GM12878 (cell line): ENCODE data around the gene CPNE9. TPM values are rescaled to one million over a fixed set of nuclear protein-coding genes. Genes with fewer than 3 reads are reported as not detected.

Source experiments
- ATAC-seq: fragments of 200-7000 bp; cut with Tn5 transposase; 3 replicates; pipeline ENCODE4 v1.9.1; 2020; ENCODE audit warnings: mild to moderate bottlenecking, moderate library complexity
- BruUV-seq: library from RNA; stranded (reverse); fragments of 400-500 nt; replicated peaks from 2 replicates; lab custom pipeline; 2021; lab: Mats Ljungman, UMichigan
- CTCF ChIA-PET: fragments of 300-600 bp; sonication (Branson Sonifier 250); formaldehyde crosslinking; extraction: SDS; loops from one replicate; lab custom pipeline; 2021; ENCODE audit warnings: inconsistent platforms; lab: Yijun Ruan, JAX
- POLR2A ChIA-PET: fragments of 350-600 bp; formaldehyde crosslinking; extraction: SDS; loops from one replicate; lab custom pipeline; 2021; ENCODE audit warnings: inconsistent platforms; lab: Charles Lee
- RAD21 ChIA-PET: fragments of 300-600 bp; sonication (Branson Sonifier 250); formaldehyde crosslinking; loops from one replicate; lab custom pipeline; 2023; ENCODE audit warnings: antibody characterized with exemption; ENCODE audit not compliant: unreplicated experiment; lab: Charles Lee
- SMC1A ChIA-PET: fragments of 300-600 bp; sonication (Branson Sonifier 250); formaldehyde crosslinking; loops from one replicate; lab custom pipeline; 2023; ENCODE audit not compliant: unreplicated experiment, uncharacterized antibody; lab: Charles Lee
- DNase-seq: peaks from one replicate; pipeline ENCODE4 v3.0.0-alpha.2; 2011; ENCODE audit warnings: low read depth, low spot score
- FAIRE-seq: peaks from 3 replicates; lab custom pipeline; 2011; peaks lifted over from hg19 to GRCh38; lab: Jason Lieb, UNC
- H2AFZ ChIP-seq: 2 replicates; pipeline ENCODE4 v1.6.0; 2011; ENCODE audit warnings: low read depth, low read length, control low read depth; ENCODE audit not compliant: control insufficient read depth
- H3K27ac ChIP-seq: 2 replicates; pipeline ENCODE4 v1.5.1; 2011; ENCODE audit warnings: control low read depth; ENCODE audit not compliant: control insufficient read depth, insufficient read depth
- H3K27me3 ChIP-seq, 2 experiments: replicated peaks in 1 of 2; 2 replicates each; pipeline versions ENCODE4 v1.6.0 to v1.6.1; 2011; ENCODE audit warnings: low read length in 1 of 2; ENCODE audit not compliant: control insufficient read depth in 2 of 2, insufficient read depth in 2 of 2
- H3K36me3 ChIP-seq, 2 experiments: 2 replicates each; pipeline ENCODE4 v1.5.1; 2011; ENCODE audit warnings: low read length in 1 of 2; ENCODE audit not compliant: control insufficient read depth in 2 of 2, insufficient read depth in 2 of 2
- H3K4me1 ChIP-seq: 2 replicates; pipeline ENCODE4 v1.6.1; 2011; ENCODE audit warnings: mild to moderate bottlenecking, low read length, moderate library complexity, mixed read lengths; ENCODE audit not compliant: control insufficient read depth, insufficient read depth
- H3K4me2 ChIP-seq: 2 replicates; pipeline ENCODE4 v1.6.0; 2011; ENCODE audit warnings: control low read depth; ENCODE audit not compliant: control insufficient read depth, insufficient read depth
- H3K4me3 ChIP-seq: fragments of 200-600 bp; sonication (generic); 2 replicates; pipeline ENCODE4 v1.5.1; 2016
- H3K79me2 ChIP-seq: 2 replicates; pipeline ENCODE4 v1.6.0; 2011; ENCODE audit warnings: low read length; ENCODE audit not compliant: control insufficient read depth, insufficient read depth
- H3K9ac ChIP-seq: 2 replicates; pipeline ENCODE4 v1.8.0; 2011; ENCODE audit warnings: low read length, control low read depth, mixed read lengths; ENCODE audit not compliant: control insufficient read depth, insufficient read depth
- H3K9me3 ChIP-seq: replicated peaks from 3 replicates; pipeline ENCODE4 v1.5.1; 2011; ENCODE audit warnings: mild to moderate bottlenecking, low read length; ENCODE audit not compliant: control insufficient read depth, insufficient read depth
- H4K20me1 ChIP-seq: 2 replicates; pipeline ENCODE4 v1.6.0; 2011; ENCODE audit not compliant: control insufficient read depth, insufficient read depth
- SPI1 ChIP-seq: IDR thresholded peaks from 2 replicates; pipeline ENCODE4 v1.6.1; 2011; ENCODE audit warnings: low read depth, mild to moderate bottlenecking, low read length, moderate library complexity, borderline replicate concordance; ENCODE audit not compliant: insufficient read depth
- TCF7 ChIP-seq: IDR thresholded peaks from 2 replicates; pipeline ENCODE4 v1.6.1; 2014; ENCODE audit warnings: antibody characterized with exemption, borderline replicate concordance
- ZNF207 ChIP-seq: fragments of 450-650 bp; IDR thresholded peaks from 2 replicates; pipeline ENCODE4 v1.6.1; 2014; ENCODE audit warnings: antibody characterized with exemption, mild to moderate bottlenecking, borderline replicate concordance
- WGBS: methylation state at CpG from one replicate; pipeline ENCODE4 v1.1.6; 2016; ENCODE audit warnings: low lambda C conversion rate; ENCODE audit not compliant: insufficient replicate concordance, insufficient coverage; ENCODE audit errors: missing lambda C conversion rate; 5-methylcytosine and 5-hydroxymethylcytosine counted together
- in situ Hi-C: fragments of 300-500 bp; cut with MboI; formaldehyde crosslinking; loops from 9 replicates; pipeline ENCODE4 v1.14.3; 2018; ENCODE audit warnings: mixed read lengths
- intact Hi-C: fragments of 100-400 bp; cut with micrococcal nuclease; formaldehyde crosslinking; loops from one replicate; pipeline ENCODE4 v1.14.2; 2022; ENCODE audit not compliant: unreplicated experiment
- polyA plus RNA-seq, 11 experiments: library from polyadenylated mRNA; depleted of rRNA in 4 of 11; unstranded in 6 of 11; stranded (reverse) in 5 of 11; fragments of >200 nt; fragmentation: Nextera tagmentation in 4 of 11; fragmentation: Illumina TruSeq in 1 of 11; extraction: Ambion mirVana in 4 of 11; extraction: Trizol in 1 of 11; gene quantifications; 1 replicate in 1 of 11; 2 replicates in 10 of 11; pipeline versions ENCODE4 v1.2.1 to v1.2.3, GENCODE V29; 2011 to 2016; ENCODE audit warnings: inconsistent platforms in 2 of 11, missing spikeins in 2 of 11, low read depth in 1 of 11
- total RNA-seq, 4 experiments: library from RNA; depleted of rRNA in 3 of 4; stranded (reverse); fragments of >200 nt in 3 of 4; fragmentation: Illumina TruSeq in 1 of 4; extraction: Trizol in 1 of 4; gene quantifications; 2 replicates each; pipeline versions ENCODE4 v1.2.1 to v1.2.3, GENCODE V29; 2013 to 2021

Gene CPNE9
- total and polyA plus RNA-seq, 10 of the 15 experiments (the other 5 are each of a cell fraction or from before 2014, with no cell fraction given): 0.02 to 0.12 (median 0.05) TPM; not detected in 7

DNA sequence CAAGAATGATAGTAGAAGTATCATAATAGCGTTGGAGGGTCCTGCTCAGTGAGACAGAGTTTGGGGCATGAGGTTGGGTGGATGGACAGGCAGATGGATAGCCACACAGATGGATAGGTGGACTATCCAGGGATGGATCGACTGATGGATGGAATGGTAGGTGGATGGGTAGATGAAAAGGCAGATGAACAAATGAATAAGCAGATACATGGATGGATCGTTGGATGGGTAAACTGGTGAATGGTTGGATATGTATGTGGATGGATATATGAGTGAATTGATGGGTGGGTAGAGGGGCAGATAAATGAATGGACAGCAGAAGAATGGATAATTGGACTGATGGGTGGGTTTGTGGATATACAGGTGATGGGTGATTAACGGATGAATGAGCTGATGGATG is 9.5 kb downstream of the CPNE9 start:
- CTCF ChIA-PET: interaction anchor here (0.6 kb wide), 1 partner anchor 1474 kb away, joined by 3 read pairs; no protein-coding TSS in a partner anchor
- no peak for FAIRE-seq

DNA sequence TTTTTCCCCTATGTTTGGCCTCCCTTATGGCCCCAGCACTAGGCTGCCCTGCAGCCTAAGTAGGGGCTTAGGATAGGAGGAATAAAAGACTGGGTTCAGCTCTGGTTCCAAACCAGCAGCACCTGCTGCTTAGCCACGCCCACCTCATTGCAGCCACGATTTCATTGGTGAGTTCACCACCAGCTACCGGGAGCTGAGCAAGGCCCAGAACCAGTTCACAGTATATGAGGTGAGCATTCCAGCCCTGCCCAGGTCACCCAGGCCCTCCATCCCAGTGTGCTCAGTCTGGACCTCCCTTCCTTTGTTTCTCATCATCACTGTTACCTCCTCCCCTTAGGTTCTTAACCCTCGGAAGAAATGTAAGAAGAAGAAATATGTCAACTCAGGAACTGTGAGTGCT is 11.5 kb downstream of the CPNE9 start:
- no peak overlapping the region for H3K4me2 ChIP-seq
- BruUV-seq: no TSS peak
- RAD21 ChIA-PET: interaction anchor here (0.8 kb wide), 1 partner anchor 12 kb away, joined by 3 read pairs; no protein-coding TSS in a partner anchor
- H3K4me1 ChIP-seq: no peaks in the 10 kb centered on the region
- POLR2A ChIA-PET: no interaction called here
- H3K9me3 ChIP-seq: no peaks in the 10 kb centered on the region
- no peaks in the 10 kb centered on the region for H3K79me2 ChIP-seq
- H3K27ac ChIP-seq: no peak overlapping the region
- no peak overlapping the region for H3K4me3 ChIP-seq
- H2AFZ ChIP-seq: no peak overlapping the region
- CTCF ChIA-PET: interaction anchor here (1.1 to 1.7 kb wide), 2 partner anchors 210 to 362 kb away, joined by 3 to 4 read pairs; no protein-coding TSS in a partner anchor
- H3K27me3 ChIP-seq: peaks cover 0 to 4% of the 10 kb centered on the region in 2 experiments; a peak in 3 of 4 replicates
- FAIRE-seq (no peak), DNase-seq (no peak), ATAC-seq (peak; percentile 56)
- intact Hi-C loops: no loop called here
- SMC1A ChIA-PET: no interaction called here
- TF ChIP-seq TCF7 (no peak), SPI1 (no peak)
- WGBS: 10% methylated on average over 4 of the region's 4 CpGs
- no peaks in the 10 kb centered on the region for H4K20me1 ChIP-seq
- no peaks in the 10 kb centered on the region for H3K36me3 ChIP-seq
- in situ Hi-C loops: no loop called here
- H3K9ac ChIP-seq: no peak overlapping the region

More for the DNA sequence above, 9.5 kb downstream of the CPNE9 start:
- Histone ChIP-seq H3K4me3 (no peak overlapping the region), H3K79me2 (no peaks in the 10 kb centered on the region), H3K9me3 (no peaks in the 10 kb centered on the region), H3K27ac (no peak overlapping the region), H4K20me1 (no peaks in the 10 kb centered on the region), H3K4me1 (no peaks in the 10 kb centered on the region), H2AFZ (no peak overlapping the region), H3K36me3 (no peaks in the 10 kb centered on the region), H3K4me2 (no peak overlapping the region), H3K27me3 (peaks cover 0 to 4% of the 10 kb centered on the region in 2 experiments; a peak in 3 of 4 replicates), H3K9ac (no peak overlapping the region)
- in situ Hi-C loops: no loop called here
- TF ChIP-seq ZNF207: no peak
- 37% methylated on average over 4 of the region's 4 CpGs for WGBS
- ChIA-PET SMC1A (no interaction called here), POLR2A (no interaction called here), RAD21 (no interaction called here)
- ATAC-seq (no peak), DNase-seq (no peak)
- no TSS peak for BruUV-seq
- intact Hi-C loops: no loop called here
